Omental fat pad (tissue), 4 donors: ENCODE measurements around the gene ATP1A1. TPM values are rescaled to one million over a fixed set of nuclear protein-coding genes. Genes with fewer than 3 reads are reported as not detected.

Source experiments
- ATAC-seq: fragments of 150-250 bp; one replicate; pipeline ENCODE4 v1.9.1; 2016; ENCODE audit warnings: mild to moderate bottlenecking, moderate library complexity; ENCODE audit not compliant: low FRiP score
- DNase-seq: peaks from one replicate; pipeline ENCODE4 v3.0.0-alpha.2; 2019; ENCODE audit warnings: low spot score
- total RNA-seq, 4 donors: library from RNA; depleted of rRNA; stranded (reverse); fragments of >200 nt; gene quantifications; one replicate each; pipeline ENCODE4 v1.1.0, GENCODE V29; 2016
- TF ChIP-seq, protein P1 (sequence below), 3 donors: fragments of 450-650 bp; IDR thresholded peaks; one replicate each; pipeline ENCODE4 v1.5.1; 2016 to 2017; ENCODE audit warnings: antibody characterized with exemption in 3 of 3, mild to moderate bottlenecking in 3 of 3, moderate library complexity in 2 of 3

ATP1A1 gene
- total RNA-seq, 4 donors from 2014 or later: 188 to 490 (median 254) TPM

DNA sequence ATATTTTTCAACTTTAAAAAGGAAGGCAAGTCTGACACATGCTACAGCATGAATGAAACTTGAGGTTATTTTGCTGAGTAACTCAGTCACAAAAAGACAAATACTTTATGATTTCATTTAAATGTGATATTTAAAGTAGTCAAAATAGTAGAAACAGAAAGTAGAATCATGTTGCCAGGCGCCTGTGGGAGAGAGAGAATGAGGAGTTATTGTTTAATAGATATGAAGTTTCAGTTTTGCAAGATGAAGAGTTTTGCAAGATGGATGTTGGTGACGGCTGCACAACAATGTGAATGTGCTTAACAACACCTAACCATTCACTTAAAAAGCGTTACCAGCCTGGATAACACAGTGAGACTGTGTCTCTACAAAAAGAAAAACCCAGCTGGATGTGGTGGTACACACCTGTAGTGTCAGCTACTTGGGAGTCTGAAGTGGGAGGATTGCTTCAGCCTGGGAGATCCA is 20.7 kb upstream of the ATP1A1 start:
- ATAC-seq (no peak), DNase-seq (no peak)
- TF ChIP-seq, protein P1, sequence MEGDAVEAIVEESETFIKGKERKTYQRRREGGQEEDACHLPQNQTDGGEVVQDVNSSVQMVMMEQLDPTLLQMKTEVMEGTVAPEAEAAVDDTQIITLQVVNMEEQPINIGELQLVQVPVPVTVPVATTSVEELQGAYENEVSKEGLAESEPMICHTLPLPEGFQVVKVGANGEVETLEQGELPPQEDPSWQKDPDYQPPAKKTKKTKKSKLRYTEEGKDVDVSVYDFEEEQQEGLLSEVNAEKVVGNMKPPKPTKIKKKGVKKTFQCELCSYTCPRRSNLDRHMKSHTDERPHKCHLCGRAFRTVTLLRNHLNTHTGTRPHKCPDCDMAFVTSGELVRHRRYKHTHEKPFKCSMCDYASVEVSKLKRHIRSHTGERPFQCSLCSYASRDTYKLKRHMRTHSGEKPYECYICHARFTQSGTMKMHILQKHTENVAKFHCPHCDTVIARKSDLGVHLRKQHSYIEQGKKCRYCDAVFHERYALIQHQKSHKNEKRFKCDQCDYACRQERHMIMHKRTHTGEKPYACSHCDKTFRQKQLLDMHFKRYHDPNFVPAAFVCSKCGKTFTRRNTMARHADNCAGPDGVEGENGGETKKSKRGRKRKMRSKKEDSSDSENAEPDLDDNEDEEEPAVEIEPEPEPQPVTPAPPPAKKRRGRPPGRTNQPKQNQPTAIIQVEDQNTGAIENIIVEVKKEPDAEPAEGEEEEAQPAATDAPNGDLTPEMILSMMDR (IDR thresholded peaks at IDR 0.05): no peak

DNA sequence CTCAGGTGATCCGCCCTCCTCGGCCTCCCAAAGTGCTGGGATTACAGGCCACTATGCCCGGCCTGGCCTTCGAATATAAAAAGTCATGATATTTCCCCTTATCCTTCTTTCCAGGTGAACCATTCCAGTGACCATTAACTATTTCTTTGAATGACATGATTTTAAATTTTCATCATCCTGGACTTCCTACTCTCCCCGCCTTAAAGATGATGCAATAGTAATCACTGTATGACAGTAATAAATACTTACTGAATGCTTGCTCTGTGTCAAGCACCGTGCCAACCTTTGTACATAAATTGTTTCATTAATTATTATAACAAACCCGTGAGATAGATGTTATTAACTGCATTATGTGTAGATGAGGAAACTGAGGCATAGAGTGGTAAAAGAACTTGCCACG is 19.9 kb upstream of the ATP1A1 start:
- no peak for DNase-seq
- ATAC-seq: no peak
- TF ChIP-seq, protein P1 (IDR thresholded peaks at IDR 0.05): no peak

DNA sequence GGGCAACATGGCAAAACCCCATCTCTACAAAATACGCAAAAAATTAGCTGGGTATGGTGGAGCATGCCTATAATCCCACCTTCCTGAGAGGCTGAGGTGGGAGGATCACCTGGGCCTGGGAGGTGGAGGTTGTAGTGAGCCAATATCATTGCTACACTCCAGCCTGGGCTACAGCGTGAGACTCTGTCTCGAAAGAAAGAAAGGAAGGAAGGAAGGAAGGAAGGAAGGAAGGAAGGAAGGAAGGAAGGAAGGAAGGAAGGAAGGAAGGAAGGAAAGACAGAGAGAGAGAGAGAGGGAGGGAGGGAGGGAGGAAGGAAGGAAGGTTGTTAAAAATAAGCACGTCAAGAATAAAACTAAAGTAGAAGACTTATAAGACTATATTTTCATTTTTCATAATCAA is 17.0 kb upstream of the ATP1A1 start:
- DNase-seq: no peak
- TF ChIP-seq, protein P1 (IDR thresholded peaks at IDR 0.05): no peak

DNA sequence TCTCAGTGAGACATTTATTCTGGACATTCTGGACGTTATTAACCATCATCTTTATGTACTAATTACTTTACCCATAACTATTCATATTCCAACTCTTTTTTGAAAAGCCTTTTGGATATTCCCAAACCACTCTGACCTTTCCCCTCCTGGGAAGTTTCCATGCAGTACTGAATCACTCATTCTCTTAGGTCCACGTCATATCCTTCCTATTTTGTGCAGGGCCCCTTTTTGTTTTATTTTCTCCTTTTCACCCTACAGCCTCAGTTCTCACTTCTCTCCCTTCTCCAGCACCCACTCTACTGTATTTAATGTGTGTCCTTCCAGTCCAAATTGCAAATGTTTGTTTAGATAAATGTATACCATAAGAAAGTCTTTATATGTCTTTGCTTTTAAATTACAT is 16.4 kb upstream of the ATP1A1 start:
- ATAC-seq: no peak
- DNase-seq: no peak
- TF ChIP-seq, protein P1 (IDR thresholded peaks at IDR 0.05): no peak

More for the DNA sequence above, 17.0 kb upstream of the ATP1A1 start:
- ATAC-seq: no peak

DNA sequence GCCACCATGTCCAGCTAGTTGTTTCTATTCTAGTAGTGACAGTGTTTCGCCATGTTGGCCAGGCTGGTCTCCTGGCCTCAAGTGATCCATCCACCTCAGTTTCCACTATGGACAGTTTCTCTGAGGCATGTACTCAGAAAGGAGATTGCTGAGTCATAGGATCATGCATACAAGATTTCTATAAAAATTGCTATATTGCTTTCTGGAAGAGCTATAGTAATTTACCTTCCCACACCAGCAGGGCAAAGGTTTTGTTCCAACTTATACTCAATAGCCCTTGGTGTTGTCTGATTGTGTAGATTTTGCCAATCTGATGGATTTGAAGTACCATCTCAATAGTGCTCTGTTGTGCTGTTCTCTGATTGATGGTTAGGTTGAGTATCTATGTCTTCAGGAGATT is 15.6 kb upstream of the ATP1A1 start:
- TF ChIP-seq, protein P1 (IDR thresholded peaks at IDR 0.05): no peak
- no peak for DNase-seq
- no peak for ATAC-seq

DNA sequence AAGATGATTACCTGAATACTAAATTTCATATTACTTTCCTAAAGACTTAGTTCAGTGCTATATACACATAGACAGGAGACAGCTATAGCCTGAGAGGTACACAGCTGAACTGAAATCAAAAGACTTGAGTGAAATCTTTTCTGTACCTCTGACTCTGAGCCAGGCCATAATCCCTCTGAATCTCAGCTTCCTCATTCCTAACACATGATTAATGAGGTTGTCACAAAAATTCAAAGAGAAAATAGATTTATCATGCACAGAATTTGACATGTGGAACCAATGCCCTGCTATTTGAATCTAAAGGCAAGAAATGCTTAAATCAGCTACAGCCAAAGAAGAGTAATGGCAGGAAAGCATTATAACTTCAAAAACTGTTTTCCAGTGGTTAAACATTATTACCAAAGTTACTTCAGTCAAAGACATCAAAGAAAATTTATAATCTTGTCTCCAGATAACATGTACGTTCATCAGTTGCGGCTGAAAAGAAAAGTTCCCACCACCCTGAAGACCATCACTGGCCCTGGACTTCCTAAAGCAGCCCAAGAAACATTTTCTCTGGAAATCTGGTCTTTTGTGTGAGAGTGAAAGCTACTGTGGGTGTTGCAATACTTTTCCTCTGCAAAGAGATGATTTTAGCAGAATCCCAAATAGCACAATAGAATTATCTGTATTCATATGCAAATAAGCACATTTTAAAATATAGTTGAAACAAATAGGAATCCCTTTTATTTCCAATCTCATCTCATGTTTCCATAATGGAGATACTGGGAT is 13.8 kb upstream of the ATP1A1 start:
- TF ChIP-seq, protein P1 (IDR thresholded peaks at IDR 0.05): no peak
- ATAC-seq: no peak
- DNase-seq: no peak

DNA sequence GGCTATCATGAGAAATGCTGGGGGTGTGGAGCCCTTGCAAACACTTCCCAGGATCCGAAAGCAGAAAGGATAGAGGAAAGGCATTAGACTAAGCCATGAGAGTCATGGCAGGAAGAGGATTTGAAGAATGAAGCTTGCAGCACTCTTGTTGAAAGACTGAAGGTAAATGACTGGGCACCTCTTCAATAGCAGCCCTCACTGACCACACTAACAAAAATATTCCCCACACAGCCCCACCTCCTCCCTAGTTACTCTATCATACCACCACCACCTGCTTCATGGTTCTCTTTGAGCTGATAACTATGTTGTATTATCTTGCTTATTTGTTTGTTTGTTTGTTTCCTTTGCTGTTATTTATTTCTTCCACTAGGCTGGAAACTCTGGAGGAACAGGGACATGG is 13.2 kb upstream of the ATP1A1 start:
- DNase-seq (no peak), ATAC-seq (no peak)
- TF ChIP-seq, protein P1 (IDR thresholded peaks at IDR 0.05): no peak
